A673 (cell line): ENCODE data around the gene RGPD3. TPM values are rescaled to one million over a fixed set of nuclear protein-coding genes. Genes with fewer than 3 reads are reported as not detected.
"Not testable (repeated sequence)": the region's sequence is repeated elsewhere in the genome, so short reads cannot be mapped to it uniquely, and the experiment has no call there.

Experiments
- BruUV-seq: library from RNA; stranded (reverse); fragments of 400-500 nt; replicated peaks from 2 replicates; lab custom pipeline; 2021; lab: Mats Ljungman, UMichigan
- CTCF ChIA-PET: fragments of 300-600 bp; sonication (Branson Sonifier 250); formaldehyde crosslinking; loops from one replicate; lab custom pipeline; 2022; ENCODE audit warnings: antibody characterized with exemption; lab: Charles Lee
- POLR2A ChIA-PET: fragments of 300-600 bp; sonication (Branson Sonifier 250); formaldehyde crosslinking; loops from one replicate; lab custom pipeline; 2022; ENCODE audit warnings: antibody characterized with exemption; ENCODE audit not compliant: low non-redundant PET; lab: Charles Lee
- DNase-seq: peaks from one replicate; pipeline ENCODE4 v3.0.0-alpha.2; 2015; ENCODE audit warnings: low spot score
- H3K27ac ChIP-seq: fragments of 200-600 bp; sonication (generic); 2 replicates; pipeline ENCODE4 v1.5.1; 2016; ENCODE audit warnings: mixed run types, low read depth, mild to moderate bottlenecking, mixed read lengths, antibody characterized with exemption, low read length; ENCODE audit not compliant: poor library complexity, severe bottlenecking
- H3K27me3 ChIP-seq: fragments of 200-600 bp; sonication (generic); replicated peaks from 2 replicates; pipeline ENCODE4 v1.6.1; 2017; ENCODE audit warnings: mixed run types, low read depth, mild to moderate bottlenecking, mixed read lengths, antibody characterized with exemption, low read length; ENCODE audit not compliant: insufficient read depth, poor library complexity
- H3K36me3 ChIP-seq: fragments of 200-600 bp; sonication (generic); 2 replicates; pipeline ENCODE4 v1.6.1; 2016; ENCODE audit warnings: mixed run types, mild to moderate bottlenecking, mixed read lengths, antibody characterized with exemption, low read length; ENCODE audit not compliant: insufficient read depth, poor library complexity, severe bottlenecking
- H3K4me1 ChIP-seq: fragments of 200-600 bp; sonication (generic); 2 replicates; pipeline ENCODE4 v1.6.1; 2017; ENCODE audit warnings: mixed run types, mild to moderate bottlenecking, mixed read lengths, antibody characterized with exemption, low read length; ENCODE audit not compliant: insufficient read depth, poor library complexity, severe bottlenecking
- H3K4me3 ChIP-seq: fragments of 200-600 bp; sonication (generic); 2 replicates; pipeline ENCODE4 v1.5.1; 2016; ENCODE audit warnings: low read depth, mixed run types, mild to moderate bottlenecking, mixed read lengths, low read length; ENCODE audit not compliant: poor library complexity, severe bottlenecking
- H3K9me3 ChIP-seq: fragments of 200-600 bp; sonication (generic); 2 replicates; pipeline ENCODE4 v1.6.1; 2016; ENCODE audit warnings: mixed run types, low read depth, mild to moderate bottlenecking, mixed read lengths, antibody characterized with exemption, low read length; ENCODE audit not compliant: poor library complexity, severe bottlenecking
- intact Hi-C: fragments of 100-400 bp; cut with micrococcal nuclease; formaldehyde crosslinking; loops from one replicate; pipeline ENCODE4 v1.10.0; 2022; ENCODE audit not compliant: unreplicated experiment
- total RNA-seq: library from RNA; stranded (reverse); gene quantifications from 2 replicates; pipeline ENCODE4 v1.2.3, GENCODE V29; 2021

Gene RGPD3
- total RNA-seq, 1 experiment from 2014 or later = 0.30 TPM

DNA sequence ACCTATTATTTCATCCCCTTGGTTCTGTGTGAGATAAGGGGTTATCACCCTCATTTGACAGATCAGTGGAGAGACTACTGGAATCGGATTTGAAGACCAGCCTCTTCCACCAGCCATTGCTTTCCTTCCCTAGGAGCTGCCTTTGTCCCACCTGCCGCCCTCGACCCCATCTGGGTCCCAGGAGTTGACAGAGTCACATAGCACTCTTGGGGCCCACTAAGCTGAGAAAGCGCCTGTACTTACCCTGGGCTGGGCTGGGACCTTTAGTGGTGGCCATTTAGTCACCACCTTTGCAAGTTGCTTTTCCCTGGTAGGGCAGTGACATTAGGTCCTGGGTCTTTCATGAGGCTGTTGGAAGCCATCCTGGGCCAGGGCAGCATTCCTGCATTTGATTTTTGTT, 36.6 kb upstream of the RGPD3 start:
- DNase-seq, CTCF ChIA-PET, H3K9me3 ChIP-seq, H3K27me3 ChIP-seq, H3K36me3 ChIP-seq, H3K4me3 ChIP-seq, POLR2A ChIA-PET, H3K4me1 ChIP-seq, BruUV-seq, H3K27ac ChIP-seq, intact Hi-C loops: not testable (repeated sequence)

DNA sequence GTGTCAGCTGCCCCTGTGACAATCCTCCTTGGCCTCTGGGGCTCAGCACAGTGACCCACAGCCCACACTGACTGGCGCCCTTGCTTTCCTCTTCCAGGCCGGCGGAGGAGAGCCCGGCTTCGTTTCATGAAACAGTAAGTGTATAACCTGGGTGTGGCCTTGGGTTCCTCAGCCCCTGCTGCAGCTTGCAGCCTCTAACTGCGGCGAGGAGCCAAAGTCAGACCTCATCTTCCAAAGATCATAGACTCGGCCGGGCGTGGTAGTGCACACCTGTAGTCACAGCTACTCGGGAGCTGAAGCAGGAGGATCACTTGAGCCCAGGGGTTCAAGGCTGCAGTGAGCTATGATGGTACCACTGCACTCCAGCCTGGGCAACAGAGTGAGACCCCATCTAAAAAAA, 36.0 kb upstream of the RGPD3 start:
- DNase-seq, H3K4me3 ChIP-seq, H3K27me3 ChIP-seq, CTCF ChIA-PET, BruUV-seq, H3K27ac ChIP-seq, H3K4me1 ChIP-seq, H3K9me3 ChIP-seq, intact Hi-C loops, POLR2A ChIA-PET, H3K36me3 ChIP-seq: not testable (repeated sequence)

DNA sequence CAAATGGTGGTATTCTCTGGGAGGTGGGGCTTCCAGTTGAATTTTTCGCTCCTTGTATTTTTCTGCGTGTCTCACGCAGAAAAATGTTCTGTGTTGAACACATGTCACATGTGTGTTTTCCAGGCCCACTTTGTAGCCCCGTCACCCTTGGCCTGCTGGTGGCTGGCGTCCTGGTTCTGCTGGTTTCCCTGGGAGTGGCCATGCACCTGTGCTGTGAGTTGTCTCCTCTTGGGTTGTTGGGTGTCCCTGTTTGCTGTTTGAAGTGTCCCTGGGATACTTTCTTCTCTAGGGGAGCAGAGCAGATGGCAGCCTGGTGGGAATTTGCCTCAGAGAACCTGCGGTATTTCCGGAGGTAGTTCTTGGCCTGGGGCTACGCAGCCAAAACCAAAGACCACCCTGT, 34.1 kb upstream of the RGPD3 start:
- H3K4me3 ChIP-seq, DNase-seq, H3K27me3 ChIP-seq, H3K36me3 ChIP-seq, BruUV-seq, intact Hi-C loops, H3K4me1 ChIP-seq, CTCF ChIA-PET, POLR2A ChIA-PET, H3K9me3 ChIP-seq, H3K27ac ChIP-seq: not testable (repeated sequence)

DNA sequence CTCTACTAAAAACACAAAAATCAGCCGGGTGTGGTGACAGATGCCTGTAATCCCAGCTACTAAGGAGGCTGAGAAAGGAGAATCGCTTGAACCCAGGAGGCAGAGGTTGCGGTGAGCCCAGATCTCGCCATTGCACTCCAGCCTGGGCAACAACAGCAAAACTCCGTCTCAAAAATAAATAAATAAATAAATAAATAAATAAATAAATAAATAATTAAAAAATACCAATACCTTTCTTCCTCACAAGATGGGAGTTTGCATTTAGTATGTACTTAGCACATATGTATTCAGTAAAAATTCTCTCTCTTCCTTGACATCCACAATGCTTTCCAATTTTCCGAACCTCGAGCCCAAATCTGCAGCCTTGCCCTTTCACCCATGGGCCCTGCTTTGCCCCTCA, 32.1 kb upstream of the RGPD3 start:
- H3K9me3 ChIP-seq, POLR2A ChIA-PET, CTCF ChIA-PET, BruUV-seq, H3K4me3 ChIP-seq, intact Hi-C loops, H3K36me3 ChIP-seq, H3K4me1 ChIP-seq, DNase-seq, H3K27ac ChIP-seq, H3K27me3 ChIP-seq: not testable (repeated sequence)

GRCh38 chr2:106498549-106498948, 30.3 kb upstream of the RGPD3 start:
- H3K36me3 ChIP-seq, CTCF ChIA-PET, H3K4me3 ChIP-seq, H3K27me3 ChIP-seq, POLR2A ChIA-PET, intact Hi-C loops, BruUV-seq, H3K9me3 ChIP-seq, H3K27ac ChIP-seq, DNase-seq, H3K4me1 ChIP-seq: not testable (repeated sequence)

DNA sequence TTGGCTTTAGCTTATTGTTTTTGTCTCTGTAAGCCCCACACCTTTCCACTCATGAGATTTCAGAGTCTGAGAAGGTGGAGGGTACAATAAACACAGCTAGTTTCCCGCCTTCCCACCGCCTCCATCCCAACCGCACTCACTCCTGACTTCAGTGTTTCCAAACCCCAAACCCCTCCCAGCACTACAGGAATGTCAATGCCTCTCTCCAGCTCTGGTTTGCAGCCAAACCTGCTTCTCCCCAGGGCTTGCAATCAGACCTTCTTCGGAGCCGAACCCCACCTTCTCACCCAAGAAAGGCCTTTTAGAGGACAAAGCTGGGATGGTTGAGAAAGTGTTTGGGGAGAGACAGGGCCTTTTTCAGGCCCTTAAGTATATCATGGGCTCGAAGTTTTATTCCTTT, 24.7 kb upstream of the RGPD3 start:
- DNase-seq, H3K27ac ChIP-seq, H3K36me3 ChIP-seq, BruUV-seq, H3K9me3 ChIP-seq, H3K4me1 ChIP-seq, H3K27me3 ChIP-seq, CTCF ChIA-PET, intact Hi-C loops, H3K4me3 ChIP-seq, POLR2A ChIA-PET: not testable (repeated sequence)

GRCh38 chr2:106492399-106492798, 24.2 kb upstream of the RGPD3 start:
- H3K27ac ChIP-seq, POLR2A ChIA-PET, H3K36me3 ChIP-seq, intact Hi-C loops, H3K9me3 ChIP-seq, H3K27me3 ChIP-seq, DNase-seq, CTCF ChIA-PET, H3K4me3 ChIP-seq, H3K4me1 ChIP-seq, BruUV-seq: not testable (repeated sequence)

DNA sequence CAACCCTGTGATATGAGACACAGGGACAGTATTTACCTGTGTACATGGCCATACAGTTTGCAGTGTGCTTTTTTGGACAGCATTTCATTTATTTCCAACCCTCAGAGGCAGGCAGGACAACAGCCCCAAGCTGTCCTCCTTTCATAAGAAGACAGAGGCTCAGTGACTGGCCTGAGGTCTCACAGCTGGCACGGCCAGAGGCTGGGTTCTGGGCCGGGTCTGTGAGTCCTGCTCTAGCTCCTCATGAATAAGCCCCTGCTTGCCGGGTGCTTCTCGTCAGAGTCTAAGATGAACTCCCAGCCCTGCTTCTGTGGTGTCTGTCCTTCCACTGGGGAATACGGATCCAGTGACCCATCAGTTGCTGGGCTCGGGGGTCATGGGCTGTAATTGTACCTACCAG, 21.5 kb upstream of the RGPD3 start:
- H3K27me3 ChIP-seq, intact Hi-C loops, H3K27ac ChIP-seq, CTCF ChIA-PET, H3K4me1 ChIP-seq, BruUV-seq, POLR2A ChIA-PET, H3K4me3 ChIP-seq, H3K36me3 ChIP-seq, DNase-seq, H3K9me3 ChIP-seq: not testable (repeated sequence)
